KOPT-K1 (cell line): ENCODE measurements around the gene HDDC2.

Experiments used
- H3K27ac ChIP-seq: fragments of 200-600 bp; sonication (generic); 2 replicates; pipeline ENCODE4 v1.5.1; 2016; ENCODE audit warnings: antibody characterized with exemption, mild to moderate bottlenecking, low read depth, low read length; ENCODE audit not compliant: poor library complexity, severe bottlenecking
- H3K36me3 ChIP-seq: fragments of 200-600 bp; sonication (generic); 2 replicates; pipeline ENCODE4 v1.5.1; 2017; ENCODE audit warnings: antibody characterized with exemption, mild to moderate bottlenecking, low read length, moderate library complexity; ENCODE audit not compliant: insufficient read depth
- H3K9me3 ChIP-seq: fragments of 200-600 bp; sonication (generic); 2 replicates; pipeline ENCODE4 v1.5.1; 2017; ENCODE audit warnings: antibody characterized with exemption, low read length, mild to moderate bottlenecking; ENCODE audit not compliant: insufficient read depth, poor library complexity, severe bottlenecking

The HDDC2 gene

GRCh38 chr6:125301435-125302391 is at the start of gene HDDC2:
Gene HDDC2, minus strand, starts transcription at chr6:125301967. Its CDS starts 35 bp downstream, at chr6:125301932.
- Histone ChIP-seq H3K27ac (peak within 1 kb of the TSS; percentile 76), H3K9me3 (no peaks in the 10 kb centered on the region), H3K36me3 (peaks cover 36% of the 10 kb centered on the region)

- H3K27ac ChIP-seq = no peak overlapping the region
- H3K36me3 ChIP-seq = no peaks in the 10 kb centered on the region
- no peaks in the 10 kb centered on the region for H3K9me3 ChIP-seq
Measured at GRCh38 chr6:125346926-125347563, 45.3 kb upstream of the HDDC2 start.

GRCh38 chr6:125346201-125346925 is 44.6 kb upstream of the HDDC2 start:
- Histone ChIP-seq H3K27ac (no peak overlapping the region), H3K36me3 (no peaks in the 10 kb centered on the region), H3K9me3 (no peaks in the 10 kb centered on the region)

- Histone ChIP-seq H3K36me3 (no peaks in the 10 kb centered on the region), H3K27ac (no peak overlapping the region), H3K9me3 (no peaks in the 10 kb centered on the region)
Measured at GRCh38 chr6:125341460-125341859, 39.7 kb upstream of the HDDC2 start.

GRCh38 chr6:125340991-125341390 is 39.2 kb upstream of the HDDC2 start:
- H3K36me3 ChIP-seq = no peaks in the 10 kb centered on the region
- no peak overlapping the region for H3K27ac ChIP-seq

GRCh38 chr6:125340175-125340835 is 38.5 kb upstream of the HDDC2 start:
- H3K36me3 ChIP-seq = no peaks in the 10 kb centered on the region
- H3K9me3 ChIP-seq = no peaks in the 10 kb centered on the region
- H3K27ac ChIP-seq = no peak overlapping the region

More at GRCh38 chr6:125340991-125341390, 39.2 kb upstream of the HDDC2 start:
- H3K9me3 ChIP-seq = no peaks in the 10 kb centered on the region

GRCh38 chr6:125339653-125340052 is 37.9 kb upstream of the HDDC2 start:
- Histone ChIP-seq H3K9me3 (no peaks in the 10 kb centered on the region), H3K36me3 (no peaks in the 10 kb centered on the region)

GRCh38 chr6:125338381-125338780 is 36.6 kb upstream of the HDDC2 start:
- H3K9me3 ChIP-seq = no peaks in the 10 kb centered on the region
- H3K36me3 ChIP-seq = no peaks in the 10 kb centered on the region
- H3K27ac ChIP-seq = no peak overlapping the region

More at GRCh38 chr6:125339653-125340052, 37.9 kb upstream of the HDDC2 start:
- H3K27ac ChIP-seq = no peak overlapping the region

- no peaks in the 10 kb centered on the region for H3K9me3 ChIP-seq
- no peak overlapping the region for H3K27ac ChIP-seq
- H3K36me3 ChIP-seq = no peaks in the 10 kb centered on the region
Measured at GRCh38 chr6:125337706-125338105, 35.9 kb upstream of the HDDC2 start.

- no peak overlapping the region for H3K27ac ChIP-seq
- H3K9me3 ChIP-seq = no peaks in the 10 kb centered on the region
- no peaks in the 10 kb centered on the region for H3K36me3 ChIP-seq
Measured at GRCh38 chr6:125332664-125333063, 30.9 kb upstream of the HDDC2 start.

- Histone ChIP-seq H3K36me3 (no peaks in the 10 kb centered on the region), H3K9me3 (no peaks in the 10 kb centered on the region), H3K27ac (no peak overlapping the region)
Measured at GRCh38 chr6:125325586-125325985, 23.8 kb upstream of the HDDC2 start.

- no peak overlapping the region for H3K27ac ChIP-seq
- H3K9me3 ChIP-seq = no peaks in the 10 kb centered on the region
Measured at GRCh38 chr6:125323376-125323775, 21.6 kb upstream of the HDDC2 start.

GRCh38 chr6:125316621-125317020 is 14.9 kb upstream of the HDDC2 start:
- Histone ChIP-seq H3K27ac (no peak overlapping the region), H3K9me3 (no peaks in the 10 kb centered on the region), H3K36me3 (no peaks in the 10 kb centered on the region)

More at GRCh38 chr6:125323376-125323775, 21.6 kb upstream of the HDDC2 start:
- no peaks in the 10 kb centered on the region for H3K36me3 ChIP-seq

- no peak overlapping the region for H3K27ac ChIP-seq
- H3K36me3 ChIP-seq = no peaks in the 10 kb centered on the region
- no peaks in the 10 kb centered on the region for H3K9me3 ChIP-seq
Measured at GRCh38 chr6:125315548-125315947, 13.8 kb upstream of the HDDC2 start.
